ENCODE results near the gene EFEMP2. TPM values are rescaled to one million over a fixed set of nuclear protein-coding genes. Genes with fewer than 3 reads are reported as not detected.
A peak's percentile ranks its signal among the peaks of the same experiment; 100 is the strongest.
"Not testable (repeated sequence)": the region's sequence is repeated elsewhere in the genome, so short reads cannot be mapped to it uniquely, and the experiment has no call there.

The EFEMP2 gene
- total RNA-seq, 1 experiment from 2014 or later: 1.4 TPM

GRCh38 chr11:65895482-65895981 is 22.9 kb upstream of the EFEMP2 start:
- no peak for TF ChIP-seq CTCF (IDR thresholded peaks at IDR 0.05; ENCODE audit: insufficient read depth in 1 of 2, low read depth in 1 of 2, low read length in 1 of 2, severe bottlenecking in 1 of 2, unreplicated experiment in 1 of 2)
- DNase-seq: no peak
- intact Hi-C loops (cut with micrococcal nuclease; ENCODE audit: unreplicated experiment): no loop called here
- no peaks in the 10 kb centered on the region; the same call in 1 of the 2 replicates for H3K27me3 ChIP-seq (replicated peaks; ENCODE audit: control insufficient read depth, insufficient read depth, low read length)
- H3K27me3 Mint-ChIP-seq (ENCODE audit: insufficient read depth, unreplicated experiment): no peaks in the 10 kb centered on the region
- no peak overlapping the region for H3K4me3 ChIP-seq (ENCODE audit: low read depth, low read length)
- peaks cover 9% of the 10 kb centered on the region for H3K4me1 ChIP-seq
- H3K4me1 Mint-ChIP-seq (ENCODE audit: low read depth, unreplicated experiment): peaks cover 10% of the 10 kb centered on the region
- ChIA-PET CTCF (interaction anchor here (1.2 to 1.4 kb wide), 2 partner anchors 11 to 36 kb away, joined by 3 read pairs; no protein-coding TSS in a partner anchor), POLR2A (no interaction called here)
- no peaks in the 10 kb centered on the region for H3K36me3 ChIP-seq (ENCODE audit: control insufficient read depth, insufficient read depth, low read length)
- peaks cover 29% of the 10 kb centered on the region for H3K36me3 Mint-ChIP-seq (ENCODE audit: insufficient read depth, unreplicated experiment)
- H3K27ac Mint-ChIP-seq (ENCODE audit: unreplicated experiment): no peak overlapping the region
- H3K9me3 Mint-ChIP-seq (ENCODE audit: unreplicated experiment): no peaks in the 10 kb centered on the region
- H3K4me3 Mint-ChIP-seq (ENCODE audit: unreplicated experiment): no peak overlapping the region
- H3K9me3 ChIP-seq: no peaks in the 10 kb centered on the region
- BruUV-seq (replicated peaks): no TSS peak

GRCh38 chr11:65894034-65894591 is 21.5 kb upstream of the EFEMP2 start:
- H3K27me3 ChIP-seq (replicated peaks; ENCODE audit: control insufficient read depth, insufficient read depth, low read length): no peaks in the 10 kb centered on the region
- ChIA-PET CTCF (no interaction called here), POLR2A (interaction anchor here (0.5 kb wide), 1 partner anchor 108 kb away, joined by 4 read pairs; the partner anchor contains the start of genes BANF1 and EIF1AD)
- Mint-ChIP-seq H3K36me3 (ENCODE audit: insufficient read depth, unreplicated experiment) (peaks cover 30% of the 10 kb centered on the region), H3K27ac (ENCODE audit: unreplicated experiment) (no peak overlapping the region), H3K27me3 (ENCODE audit: insufficient read depth, unreplicated experiment) (no peaks in the 10 kb centered on the region), H3K9me3 (ENCODE audit: unreplicated experiment) (no peaks in the 10 kb centered on the region), H3K4me3 (ENCODE audit: unreplicated experiment) (no peak overlapping the region), H3K4me1 (ENCODE audit: low read depth, unreplicated experiment) (peaks cover 17% of the 10 kb centered on the region)
- TF ChIP-seq CTCF (IDR thresholded peaks at IDR 0.05; ENCODE audit: insufficient read depth in 1 of 2, low read depth in 1 of 2, low read length in 1 of 2, severe bottlenecking in 1 of 2, unreplicated experiment in 1 of 2): no peak
- no peaks in the 10 kb centered on the region for H3K9me3 ChIP-seq
- intact Hi-C loops (cut with micrococcal nuclease; ENCODE audit: unreplicated experiment): no loop called here
- no TSS peak for BruUV-seq (replicated peaks)
- no peaks in the 10 kb centered on the region for H3K36me3 ChIP-seq (ENCODE audit: control insufficient read depth, insufficient read depth, low read length)
- no peak overlapping the region for H3K4me3 ChIP-seq (ENCODE audit: low read depth, low read length)
- peaks cover 20% of the 10 kb centered on the region for H3K4me1 ChIP-seq
- DNase-seq: no peak

- H3K4me1 Mint-ChIP-seq (ENCODE audit: low read depth, unreplicated experiment): peaks cover 21% of the 10 kb centered on the region
- no peak for DNase-seq
- Histone ChIP-seq H3K27me3 (replicated peaks; ENCODE audit: control insufficient read depth, insufficient read depth, low read length) (no peaks in the 10 kb centered on the region), H3K36me3 (ENCODE audit: control insufficient read depth, insufficient read depth, low read length) (no peaks in the 10 kb centered on the region), H3K4me1 (peaks cover 18% of the 10 kb centered on the region), H3K9me3 (no peaks in the 10 kb centered on the region), H3K4me3 (ENCODE audit: low read depth, low read length) (no peak overlapping the region)
- H3K27me3 Mint-ChIP-seq (ENCODE audit: insufficient read depth, unreplicated experiment): no peaks in the 10 kb centered on the region
- no TSS peak for BruUV-seq (replicated peaks)
- H3K4me3 Mint-ChIP-seq (ENCODE audit: unreplicated experiment): no peak overlapping the region
- H3K36me3 Mint-ChIP-seq (ENCODE audit: insufficient read depth, unreplicated experiment): peaks cover 30% of the 10 kb centered on the region
- TF ChIP-seq CTCF (IDR thresholded peaks at IDR 0.05; ENCODE audit: insufficient read depth in 1 of 2, low read depth in 1 of 2, low read length in 1 of 2, severe bottlenecking in 1 of 2, unreplicated experiment in 1 of 2): no peak
- no peaks in the 10 kb centered on the region for H3K9me3 Mint-ChIP-seq (ENCODE audit: unreplicated experiment)
- no peak overlapping the region for H3K27ac Mint-ChIP-seq (ENCODE audit: unreplicated experiment)
- intact Hi-C loops (cut with micrococcal nuclease; ENCODE audit: unreplicated experiment): no loop called here
- CTCF ChIA-PET: no interaction called here
- POLR2A ChIA-PET: no interaction called here
Observed at GRCh38 chr11:65892661-65893317, 20.2 kb upstream of the EFEMP2 start.

- POLR2A ChIA-PET: interaction anchor here (2.5 kb wide), 1 partner anchor 7 kb away, joined by 27 read pairs; the partner anchor contains the start of gene FOSL1
- intact Hi-C loops (cut with micrococcal nuclease; ENCODE audit: unreplicated experiment); H3K27me3 ChIP-seq (replicated peaks; ENCODE audit: control insufficient read depth, insufficient read depth, low read length); H3K27ac Mint-ChIP-seq (ENCODE audit: unreplicated experiment); H3K9me3 Mint-ChIP-seq (ENCODE audit: unreplicated experiment); H3K27me3 Mint-ChIP-seq (ENCODE audit: insufficient read depth, unreplicated experiment); H3K9me3 ChIP-seq; H3K4me3 ChIP-seq (ENCODE audit: low read depth, low read length); DNase-seq; CTCF ChIA-PET; BruUV-seq (replicated peaks); H3K36me3 ChIP-seq (ENCODE audit: control insufficient read depth, insufficient read depth, low read length): not testable (repeated sequence)
- peak overlapping the region; percentile 82 for H3K4me3 Mint-ChIP-seq (ENCODE audit: unreplicated experiment)
- peaks cover 35% of the 10 kb centered on the region for H3K36me3 Mint-ChIP-seq (ENCODE audit: insufficient read depth, unreplicated experiment)
- peaks cover 21% of the 10 kb centered on the region for H3K4me1 Mint-ChIP-seq (ENCODE audit: low read depth, unreplicated experiment)
- H3K4me1 ChIP-seq: peaks cover 21% of the 10 kb centered on the region
Observed at GRCh38 chr11:65892137-65892540, 19.5 kb upstream of the EFEMP2 start.
